Endothelial cell of umbilical vein (primary cell): ENCODE data around the gene PGBD5.

Experiments
- POLR2A ChIP-seq: IDR thresholded peaks from 2 replicates; pipeline ENCODE4 v1.6.1; 2012; ENCODE audit warnings: low read depth, mild to moderate bottlenecking, control low read depth, low read length
- POLR2AphosphoS5 ChIP-seq: IDR thresholded peaks from 2 replicates; pipeline ENCODE4 v1.6.1; 2012; ENCODE audit warnings: low read depth, mild to moderate bottlenecking, control low read depth, low read length, moderate library complexity; ENCODE audit not compliant: insufficient read depth
- TF ChIP-seq, protein P1 (sequence below), 2 donors: IDR thresholded peaks; 1 replicate in 1 of 2; 2 replicates in 1 of 2; pipeline ENCODE4 v1.5.1; 2011; ENCODE audit warnings: low read length in 2 of 2, mild to moderate bottlenecking in 2 of 2, moderate library complexity in 2 of 2, control low read depth in 1 of 2, inconsistent platforms in 1 of 2, low read depth in 1 of 2; ENCODE audit not compliant: insufficient read depth in 1 of 2; ENCODE audit errors: extremely low read depth in 1 of 2

DNA sequence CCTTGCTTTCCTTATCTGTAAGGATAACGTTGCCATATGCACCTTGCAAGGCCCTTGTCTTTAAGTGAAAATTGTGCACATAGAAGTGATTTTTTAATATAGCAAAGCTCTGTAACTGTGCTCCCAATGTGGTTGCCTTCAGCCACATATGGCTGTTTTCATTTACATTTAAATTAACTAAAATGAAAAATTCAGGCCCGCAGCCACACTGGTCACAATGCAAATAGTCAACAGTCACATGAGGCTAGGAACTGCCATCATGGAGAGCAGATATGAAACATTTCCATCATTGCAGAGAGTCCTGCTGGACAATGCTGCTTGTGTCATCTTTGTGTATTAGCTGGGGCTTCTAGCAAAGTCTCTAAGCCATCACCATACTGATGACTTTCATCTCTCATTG, 83.4 kb downstream of the PGBD5 start:
- TF ChIP-seq POLR2AphosphoS5 (no peak), POLR2A (no peak)
- TF ChIP-seq, protein P1, sequence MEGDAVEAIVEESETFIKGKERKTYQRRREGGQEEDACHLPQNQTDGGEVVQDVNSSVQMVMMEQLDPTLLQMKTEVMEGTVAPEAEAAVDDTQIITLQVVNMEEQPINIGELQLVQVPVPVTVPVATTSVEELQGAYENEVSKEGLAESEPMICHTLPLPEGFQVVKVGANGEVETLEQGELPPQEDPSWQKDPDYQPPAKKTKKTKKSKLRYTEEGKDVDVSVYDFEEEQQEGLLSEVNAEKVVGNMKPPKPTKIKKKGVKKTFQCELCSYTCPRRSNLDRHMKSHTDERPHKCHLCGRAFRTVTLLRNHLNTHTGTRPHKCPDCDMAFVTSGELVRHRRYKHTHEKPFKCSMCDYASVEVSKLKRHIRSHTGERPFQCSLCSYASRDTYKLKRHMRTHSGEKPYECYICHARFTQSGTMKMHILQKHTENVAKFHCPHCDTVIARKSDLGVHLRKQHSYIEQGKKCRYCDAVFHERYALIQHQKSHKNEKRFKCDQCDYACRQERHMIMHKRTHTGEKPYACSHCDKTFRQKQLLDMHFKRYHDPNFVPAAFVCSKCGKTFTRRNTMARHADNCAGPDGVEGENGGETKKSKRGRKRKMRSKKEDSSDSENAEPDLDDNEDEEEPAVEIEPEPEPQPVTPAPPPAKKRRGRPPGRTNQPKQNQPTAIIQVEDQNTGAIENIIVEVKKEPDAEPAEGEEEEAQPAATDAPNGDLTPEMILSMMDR (IDR thresholded peaks at IDR 0.05; ENCODE audit: extremely low read depth in 1 of 2, insufficient read depth in 1 of 2, low read depth in 1 of 2, low read length in 2 of 2): no peak
